ENCODE measurements around the gene TCERG1L.
"Not testable (repeated sequence)": the region's sequence is repeated elsewhere in the genome, so short reads cannot be mapped to it uniquely, and the experiment has no call there.

TCERG1L gene

DNA sequence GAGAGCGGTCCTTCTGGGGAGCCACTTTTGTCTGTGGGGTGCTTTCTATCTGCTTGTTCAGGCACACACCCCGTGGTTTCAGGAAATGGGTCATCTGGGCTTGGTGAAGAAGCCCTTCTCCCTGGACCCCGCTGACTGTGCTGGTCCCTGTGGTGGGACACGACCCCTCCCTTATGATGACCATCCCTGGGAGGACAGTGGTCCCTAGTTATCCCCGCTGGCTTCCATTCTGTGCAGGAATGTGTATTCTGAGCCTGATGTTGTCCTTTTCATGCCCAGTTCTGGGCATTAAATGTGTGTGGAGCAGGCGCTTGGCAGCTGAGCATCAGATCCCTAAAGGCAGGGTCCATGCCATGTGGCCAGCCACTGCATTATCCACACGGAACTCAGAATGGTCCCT is 71.6 kb downstream of the TCERG1L start:
- H3K4me3 ChIP-seq: no peak overlapping the region
- no peak for DNase-seq (ENCODE audit: low spot score)
- TF ChIP-seq, protein P1, sequence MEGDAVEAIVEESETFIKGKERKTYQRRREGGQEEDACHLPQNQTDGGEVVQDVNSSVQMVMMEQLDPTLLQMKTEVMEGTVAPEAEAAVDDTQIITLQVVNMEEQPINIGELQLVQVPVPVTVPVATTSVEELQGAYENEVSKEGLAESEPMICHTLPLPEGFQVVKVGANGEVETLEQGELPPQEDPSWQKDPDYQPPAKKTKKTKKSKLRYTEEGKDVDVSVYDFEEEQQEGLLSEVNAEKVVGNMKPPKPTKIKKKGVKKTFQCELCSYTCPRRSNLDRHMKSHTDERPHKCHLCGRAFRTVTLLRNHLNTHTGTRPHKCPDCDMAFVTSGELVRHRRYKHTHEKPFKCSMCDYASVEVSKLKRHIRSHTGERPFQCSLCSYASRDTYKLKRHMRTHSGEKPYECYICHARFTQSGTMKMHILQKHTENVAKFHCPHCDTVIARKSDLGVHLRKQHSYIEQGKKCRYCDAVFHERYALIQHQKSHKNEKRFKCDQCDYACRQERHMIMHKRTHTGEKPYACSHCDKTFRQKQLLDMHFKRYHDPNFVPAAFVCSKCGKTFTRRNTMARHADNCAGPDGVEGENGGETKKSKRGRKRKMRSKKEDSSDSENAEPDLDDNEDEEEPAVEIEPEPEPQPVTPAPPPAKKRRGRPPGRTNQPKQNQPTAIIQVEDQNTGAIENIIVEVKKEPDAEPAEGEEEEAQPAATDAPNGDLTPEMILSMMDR (IDR thresholded peaks at IDR 0.05): no peak
- no peak overlapping the region for H3K27ac ChIP-seq

- TF ChIP-seq, protein P1 (IDR thresholded peaks at IDR 0.05): no peak
- H3K27ac ChIP-seq: no peak overlapping the region
- H3K4me3 ChIP-seq: no peak overlapping the region
- DNase-seq (ENCODE audit: low spot score): no peak
Observed at GRCh38 chr10:131239450-131239849, 72.1 kb downstream of the TCERG1L start.

DNA sequence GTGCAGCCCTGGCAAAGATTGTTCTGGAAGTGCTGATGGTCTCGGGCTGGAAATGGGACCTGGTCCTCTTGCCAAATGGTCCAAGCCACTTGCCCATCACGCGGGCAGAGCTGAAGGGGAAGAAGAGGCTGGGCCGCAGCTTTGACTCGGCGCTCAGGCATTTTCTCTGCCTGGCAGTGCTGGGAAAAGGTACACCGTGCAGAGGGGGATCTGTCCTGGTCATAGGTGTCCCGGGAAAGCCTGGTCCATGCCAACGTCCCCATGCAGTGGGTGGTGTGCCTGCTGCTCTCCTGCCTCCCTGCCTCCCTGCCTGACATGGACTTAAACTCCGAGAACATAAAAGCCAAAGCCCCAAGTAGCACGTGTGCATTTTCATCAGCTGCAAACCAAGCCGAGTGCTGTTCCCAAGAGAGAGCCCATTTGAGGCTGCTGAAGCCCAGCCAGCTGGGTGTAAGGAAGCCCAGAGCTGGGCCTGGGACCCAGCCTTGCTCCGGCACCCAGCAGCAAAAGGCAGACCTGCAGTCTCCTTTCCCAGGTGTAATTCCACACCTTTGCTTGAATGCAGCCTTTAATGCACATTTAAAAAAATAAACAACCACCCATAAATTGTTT is 72.7 kb downstream of the TCERG1L start:
- Histone ChIP-seq H3K4me3 (no peak overlapping the region), H3K27ac (no peak overlapping the region)
- no peak for DNase-seq (ENCODE audit: low spot score)
- TF ChIP-seq, protein P1 (IDR thresholded peaks at IDR 0.05): no peak

GRCh38 chr10:131237991-131238651 is 73.4 kb downstream of the TCERG1L start:
- TF ChIP-seq, protein P1 (IDR thresholded peaks at IDR 0.05): no peak
- no peak for DNase-seq (ENCODE audit: low spot score)
- H3K4me3 ChIP-seq: no peak overlapping the region
- H3K27ac ChIP-seq: no peak overlapping the region

DNA sequence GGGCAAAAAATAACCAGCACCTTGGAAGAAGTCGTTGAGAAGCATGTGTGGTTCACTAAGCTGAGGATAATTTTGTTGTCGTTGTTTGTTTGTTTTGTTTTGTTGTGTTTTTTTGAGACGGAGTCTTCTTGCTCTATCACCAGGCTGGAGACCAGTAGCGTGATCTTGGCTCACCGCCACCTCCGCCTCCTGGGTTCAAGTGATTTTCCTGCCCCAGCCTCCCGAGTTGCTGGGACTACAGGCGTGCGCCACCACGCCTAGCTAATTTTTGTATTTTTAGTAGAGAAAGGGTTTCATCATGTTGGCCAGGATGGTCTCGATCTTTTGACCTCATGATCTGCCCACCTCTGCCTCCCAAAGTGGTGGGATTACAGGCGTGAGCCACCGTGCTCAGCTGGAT is 76.9 kb downstream of the TCERG1L start:
- not testable (repeated sequence) for H3K27ac ChIP-seq; H3K4me3 ChIP-seq; DNase-seq (ENCODE audit: low spot score)

GRCh38 chr10:131233611-131234258 is 77.8 kb downstream of the TCERG1L start:
- no peak for DNase-seq (ENCODE audit: low spot score)
- Histone ChIP-seq H3K4me3 (no peak overlapping the region), H3K27ac (no peak overlapping the region)
- TF ChIP-seq, protein P1 (IDR thresholded peaks at IDR 0.05): no peak

- TF ChIP-seq, protein P1 (IDR thresholded peaks at IDR 0.05): no peak
- Histone ChIP-seq H3K4me3 (no peak overlapping the region), H3K27ac (no peak overlapping the region)
- no peak for DNase-seq (ENCODE audit: low spot score)
Observed at GRCh38 chr10:131231965-131232541, 79.5 kb downstream of the TCERG1L start.

All from coronary artery (tissue), 2 donors.